GM13976 (cell line): ENCODE results near the gene SNCA.

ENCODE experiments used
- DNase-seq: peaks from one replicate; pipeline ENCODE4 v3.0.0; 2012; ENCODE audit warnings: low spot score
- in situ Hi-C: fragments of 300-500 bp; cut with MboI; formaldehyde crosslinking; loops from one replicate; pipeline ENCODE4 v1.12.0; 2022; ENCODE audit warnings: low sequenced_read_pairs, mixed read lengths, inconsistent platforms; ENCODE audit not compliant: unreplicated experiment
- TF ChIP-seq, protein P1 (sequence below): IDR thresholded peaks from 2 replicates; pipeline ENCODE4 v1.5.1; 2012; ENCODE audit warnings: borderline replicate concordance, mild to moderate bottlenecking; ENCODE audit not compliant: insufficient read depth; ENCODE audit errors: extremely low read depth, missing control alignments, control extremely low read depth

Gene SNCA

GRCh38 chr4:89823416-89823815 is 13.5 kb downstream of the SNCA start:
- in situ Hi-C loops, result no loop called here

GRCh38 chr4:89821612-89822011 is 15.3 kb downstream of the SNCA start:
- TF ChIP-seq, protein P1, sequence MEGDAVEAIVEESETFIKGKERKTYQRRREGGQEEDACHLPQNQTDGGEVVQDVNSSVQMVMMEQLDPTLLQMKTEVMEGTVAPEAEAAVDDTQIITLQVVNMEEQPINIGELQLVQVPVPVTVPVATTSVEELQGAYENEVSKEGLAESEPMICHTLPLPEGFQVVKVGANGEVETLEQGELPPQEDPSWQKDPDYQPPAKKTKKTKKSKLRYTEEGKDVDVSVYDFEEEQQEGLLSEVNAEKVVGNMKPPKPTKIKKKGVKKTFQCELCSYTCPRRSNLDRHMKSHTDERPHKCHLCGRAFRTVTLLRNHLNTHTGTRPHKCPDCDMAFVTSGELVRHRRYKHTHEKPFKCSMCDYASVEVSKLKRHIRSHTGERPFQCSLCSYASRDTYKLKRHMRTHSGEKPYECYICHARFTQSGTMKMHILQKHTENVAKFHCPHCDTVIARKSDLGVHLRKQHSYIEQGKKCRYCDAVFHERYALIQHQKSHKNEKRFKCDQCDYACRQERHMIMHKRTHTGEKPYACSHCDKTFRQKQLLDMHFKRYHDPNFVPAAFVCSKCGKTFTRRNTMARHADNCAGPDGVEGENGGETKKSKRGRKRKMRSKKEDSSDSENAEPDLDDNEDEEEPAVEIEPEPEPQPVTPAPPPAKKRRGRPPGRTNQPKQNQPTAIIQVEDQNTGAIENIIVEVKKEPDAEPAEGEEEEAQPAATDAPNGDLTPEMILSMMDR, result no peak
- in situ Hi-C loops, result no loop called here
- no peak for DNase-seq

More at GRCh38 chr4:89823416-89823815, 13.5 kb downstream of the SNCA start:
- no peak for DNase-seq
- TF ChIP-seq, protein P1, result no peak

DNA sequence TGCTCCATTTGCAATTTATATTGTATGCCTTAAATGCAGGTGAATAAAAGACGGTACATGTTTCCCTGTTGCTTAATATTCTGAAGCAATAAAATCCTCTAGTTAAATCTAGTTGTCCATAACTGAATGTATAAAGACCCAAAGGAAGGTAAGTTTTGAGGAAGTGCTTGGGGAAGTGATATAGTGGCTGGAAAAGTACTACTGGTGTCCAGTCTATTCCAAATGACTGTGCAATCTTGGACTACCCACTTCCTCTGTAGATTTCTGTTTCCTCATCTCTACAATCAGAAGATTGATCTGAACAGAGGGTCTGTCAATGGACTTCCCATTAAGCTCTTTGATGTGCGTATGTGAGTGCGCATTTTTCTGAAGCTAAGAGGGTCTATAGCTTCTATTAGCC is 17.0 kb downstream of the SNCA start:
- no peak for DNase-seq
- in situ Hi-C loops, result no loop called here
- TF ChIP-seq, protein P1, result no peak

GRCh38 chr4:89814362-89814761 is 22.6 kb downstream of the SNCA start:
- no peak for DNase-seq
- in situ Hi-C loops, result no loop called here
- TF ChIP-seq, protein P1, result no peak

DNA sequence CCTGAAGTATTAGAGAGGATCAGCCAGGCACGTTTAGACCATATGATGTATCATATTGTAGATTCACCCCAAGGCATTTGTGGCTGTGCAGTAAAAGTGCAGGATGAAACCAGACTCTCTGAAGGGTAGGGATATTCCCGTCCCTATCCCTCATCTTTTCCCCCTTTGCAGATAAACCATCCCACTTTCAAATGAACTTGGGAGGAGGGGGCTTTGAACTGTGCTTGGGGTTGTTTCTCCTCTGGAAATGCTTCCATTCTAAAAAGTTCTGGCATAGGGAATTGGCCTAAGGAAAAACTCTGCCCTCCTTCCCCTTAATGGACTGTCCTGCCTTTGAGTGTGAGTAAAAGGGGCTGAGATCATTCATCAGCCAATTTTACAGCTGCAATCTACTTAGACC is 23.8 kb downstream of the SNCA start:
- in situ Hi-C loops, result no loop called here
- TF ChIP-seq, protein P1, result no peak
- DNase-seq, result no peak

DNA sequence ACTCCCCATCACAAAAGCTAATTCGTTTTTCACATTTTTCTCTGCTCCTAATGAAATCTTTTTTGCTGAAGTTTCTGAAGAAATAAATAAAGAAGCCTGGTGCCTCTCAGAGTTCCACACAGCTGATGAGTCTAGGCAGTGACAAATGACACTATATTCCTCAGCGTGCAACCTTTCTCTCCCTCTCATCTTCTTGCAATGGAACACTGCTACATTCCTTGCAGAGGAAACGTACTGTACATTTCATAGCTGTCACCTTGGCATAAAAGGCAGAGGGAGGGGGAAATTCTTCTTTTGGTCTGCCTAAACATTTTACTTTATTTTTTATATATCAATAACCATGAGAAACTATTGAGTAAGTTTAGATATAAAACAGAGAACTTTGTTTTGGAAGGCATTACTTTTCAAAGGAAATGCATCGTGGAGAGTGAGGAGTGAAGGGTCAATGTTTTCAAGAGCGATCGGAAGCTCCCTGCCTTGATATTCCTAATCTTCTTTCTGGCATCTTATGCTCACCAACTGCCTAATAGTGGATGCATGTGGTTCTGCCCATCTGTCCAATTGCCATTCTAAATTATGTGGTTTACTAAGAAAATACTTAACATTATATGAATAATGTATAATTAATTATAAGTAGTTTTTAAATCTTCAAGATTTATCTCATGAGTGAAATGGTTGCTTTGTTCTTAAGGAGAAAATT is 29.4 kb downstream of the SNCA start:
- in situ Hi-C loops, result no loop called here
- TF ChIP-seq, protein P1, result no peak
- DNase-seq, result no peak
